ENCODE results near the gene NKIRAS1.
"Not testable (repeated sequence)": the region's sequence is repeated elsewhere in the genome, so short reads cannot be mapped to it uniquely, and the experiment has no call there.

DNA sequence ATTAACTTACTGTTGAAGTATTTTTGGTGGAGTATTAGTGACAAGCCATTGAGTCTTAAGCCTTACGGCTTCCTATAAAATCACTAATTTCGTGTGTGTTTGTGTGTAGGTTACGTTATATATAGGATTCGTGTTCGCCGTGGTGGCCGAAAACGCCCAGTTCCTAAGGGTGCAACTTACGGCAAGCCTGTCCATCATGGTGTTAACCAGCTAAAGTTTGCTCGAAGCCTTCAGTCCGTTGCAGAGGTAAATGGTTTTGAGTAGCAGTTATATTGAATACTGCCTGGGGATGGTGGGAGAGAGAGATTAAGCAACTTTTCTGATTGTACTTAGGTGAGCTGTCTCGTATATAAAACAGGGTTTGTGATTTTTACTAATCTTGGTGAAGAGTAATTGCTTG, 1.5 kb upstream of the NKIRAS1 start:
- TF ChIP-seq CTCF (IDR thresholded peaks at IDR 0.05); HMGXB4 (CRISPR knock-in tag; IDR thresholded peaks at IDR 0.05); ELF4 (CRISPR knock-in tag; IDR thresholded peaks at IDR 0.05; ENCODE audit: low read depth); CREB1 (CRISPR knock-in tag; IDR thresholded peaks at IDR 0.05); ZNF121 (CRISPR knock-in tag; IDR thresholded peaks at IDR 0.05); NR1H2 (CRISPR knock-in tag; IDR thresholded peaks at IDR 0.05); HMGA2 (CRISPR knock-in tag; IDR thresholded peaks at IDR 0.05); ATF3 (CRISPR knock-in tag; conservative IDR thresholded peaks at IDR 0.05); CBFB (CRISPR knock-in tag; IDR thresholded peaks at IDR 0.05; ENCODE audit: low read depth); SP1 (CRISPR knock-in tag; conservative IDR thresholded peaks at IDR 0.05); JAZF1 (CRISPR knock-in tag; IDR thresholded peaks at IDR 0.05): not testable (repeated sequence)
- TF ChIP-seq, protein P1, sequence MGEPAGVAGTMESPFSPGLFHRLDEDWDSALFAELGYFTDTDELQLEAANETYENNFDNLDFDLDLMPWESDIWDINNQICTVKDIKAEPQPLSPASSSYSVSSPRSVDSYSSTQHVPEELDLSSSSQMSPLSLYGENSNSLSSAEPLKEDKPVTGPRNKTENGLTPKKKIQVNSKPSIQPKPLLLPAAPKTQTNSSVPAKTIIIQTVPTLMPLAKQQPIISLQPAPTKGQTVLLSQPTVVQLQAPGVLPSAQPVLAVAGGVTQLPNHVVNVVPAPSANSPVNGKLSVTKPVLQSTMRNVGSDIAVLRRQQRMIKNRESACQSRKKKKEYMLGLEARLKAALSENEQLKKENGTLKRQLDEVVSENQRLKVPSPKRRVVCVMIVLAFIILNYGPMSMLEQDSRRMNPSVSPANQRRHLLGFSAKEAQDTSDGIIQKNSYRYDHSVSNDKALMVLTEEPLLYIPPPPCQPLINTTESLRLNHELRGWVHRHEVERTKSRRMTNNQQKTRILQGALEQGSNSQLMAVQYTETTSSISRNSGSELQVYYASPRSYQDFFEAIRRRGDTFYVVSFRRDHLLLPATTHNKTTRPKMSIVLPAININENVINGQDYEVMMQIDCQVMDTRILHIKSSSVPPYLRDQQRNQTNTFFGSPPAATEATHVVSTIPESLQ (CRISPR knock-in tag; IDR thresholded peaks at IDR 0.05): not testable (repeated sequence)
- TF ChIP-seq ETV6 (CRISPR knock-in tag; IDR thresholded peaks at IDR 0.05): 0 out of 2 replicates have a peak, but pooled peaks have one; percentile 21
- TF ChIP-seq, protein P2, sequence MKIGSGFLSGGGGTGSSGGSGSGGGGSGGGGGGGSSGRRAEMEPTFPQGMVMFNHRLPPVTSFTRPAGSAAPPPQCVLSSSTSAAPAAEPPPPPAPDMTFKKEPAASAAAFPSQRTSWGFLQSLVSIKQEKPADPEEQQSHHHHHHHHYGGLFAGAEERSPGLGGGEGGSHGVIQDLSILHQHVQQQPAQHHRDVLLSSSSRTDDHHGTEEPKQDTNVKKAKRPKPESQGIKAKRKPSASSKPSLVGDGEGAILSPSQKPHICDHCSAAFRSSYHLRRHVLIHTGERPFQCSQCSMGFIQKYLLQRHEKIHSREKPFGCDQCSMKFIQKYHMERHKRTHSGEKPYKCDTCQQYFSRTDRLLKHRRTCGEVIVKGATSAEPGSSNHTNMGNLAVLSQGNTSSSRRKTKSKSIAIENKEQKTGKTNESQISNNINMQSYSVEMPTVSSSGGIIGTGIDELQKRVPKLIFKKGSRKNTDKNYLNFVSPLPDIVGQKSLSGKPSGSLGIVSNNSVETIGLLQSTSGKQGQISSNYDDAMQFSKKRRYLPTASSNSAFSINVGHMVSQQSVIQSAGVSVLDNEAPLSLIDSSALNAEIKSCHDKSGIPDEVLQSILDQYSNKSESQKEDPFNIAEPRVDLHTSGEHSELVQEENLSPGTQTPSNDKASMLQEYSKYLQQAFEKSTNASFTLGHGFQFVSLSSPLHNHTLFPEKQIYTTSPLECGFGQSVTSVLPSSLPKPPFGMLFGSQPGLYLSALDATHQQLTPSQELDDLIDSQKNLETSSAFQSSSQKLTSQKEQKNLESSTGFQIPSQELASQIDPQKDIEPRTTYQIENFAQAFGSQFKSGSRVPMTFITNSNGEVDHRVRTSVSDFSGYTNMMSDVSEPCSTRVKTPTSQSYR (CRISPR knock-in tag; IDR thresholded peaks at IDR 0.05): not testable (repeated sequence)

Measured in WTC11 (cell line).